Peyer's patch (tissue), 4 donors: Measurements from ENCODE around the gene CRACDL.

Source experiments
- POLR2A ChIP-seq, 2 donors: fragments of 450-650 bp; IDR thresholded peaks; one replicate each; pipeline ENCODE4 v1.5.1; 2017; ENCODE audit warnings: antibody characterized with exemption in 2 of 2, mild to moderate bottlenecking in 2 of 2, moderate library complexity in 2 of 2
- TF ChIP-seq, protein P1 (sequence below), 6 experiments: fragments of 450-650 bp in 4 of 6; fragments of 200-600 bp in 2 of 6; sonication (generic) in 1 of 6; IDR thresholded peaks; one replicate each; pipeline ENCODE4 v1.5.1; 2017 to 2019; ENCODE audit warnings: antibody characterized with exemption in 6 of 6, mild to moderate bottlenecking in 3 of 6, moderate library complexity in 1 of 6

DNA sequence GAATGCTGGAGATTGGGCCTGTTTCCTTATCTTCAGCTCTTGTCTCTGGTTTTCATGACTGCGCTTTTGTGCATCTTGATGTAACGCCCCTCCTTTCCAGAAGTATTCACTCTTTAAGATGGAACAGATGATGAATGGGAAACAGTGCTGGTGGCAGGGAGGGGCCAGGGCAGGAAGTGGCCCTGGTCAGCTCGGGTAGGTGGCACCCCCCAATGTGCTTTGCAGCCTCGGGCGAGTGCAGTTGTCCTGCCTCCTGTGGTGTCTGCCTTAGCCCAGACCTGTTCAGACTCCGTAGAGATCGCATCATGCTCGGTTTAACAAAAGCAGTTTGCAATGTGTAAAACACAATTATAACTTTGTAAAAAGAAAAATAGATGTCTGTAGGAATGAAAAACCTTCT lies 188.1 kb downstream of the CRACDL start:
- TF ChIP-seq, protein P1, sequence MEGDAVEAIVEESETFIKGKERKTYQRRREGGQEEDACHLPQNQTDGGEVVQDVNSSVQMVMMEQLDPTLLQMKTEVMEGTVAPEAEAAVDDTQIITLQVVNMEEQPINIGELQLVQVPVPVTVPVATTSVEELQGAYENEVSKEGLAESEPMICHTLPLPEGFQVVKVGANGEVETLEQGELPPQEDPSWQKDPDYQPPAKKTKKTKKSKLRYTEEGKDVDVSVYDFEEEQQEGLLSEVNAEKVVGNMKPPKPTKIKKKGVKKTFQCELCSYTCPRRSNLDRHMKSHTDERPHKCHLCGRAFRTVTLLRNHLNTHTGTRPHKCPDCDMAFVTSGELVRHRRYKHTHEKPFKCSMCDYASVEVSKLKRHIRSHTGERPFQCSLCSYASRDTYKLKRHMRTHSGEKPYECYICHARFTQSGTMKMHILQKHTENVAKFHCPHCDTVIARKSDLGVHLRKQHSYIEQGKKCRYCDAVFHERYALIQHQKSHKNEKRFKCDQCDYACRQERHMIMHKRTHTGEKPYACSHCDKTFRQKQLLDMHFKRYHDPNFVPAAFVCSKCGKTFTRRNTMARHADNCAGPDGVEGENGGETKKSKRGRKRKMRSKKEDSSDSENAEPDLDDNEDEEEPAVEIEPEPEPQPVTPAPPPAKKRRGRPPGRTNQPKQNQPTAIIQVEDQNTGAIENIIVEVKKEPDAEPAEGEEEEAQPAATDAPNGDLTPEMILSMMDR (IDR thresholded peaks at IDR 0.05), result no peak
- no peak for TF ChIP-seq POLR2A (IDR thresholded peaks at IDR 0.05)
